K562 (cell line): ENCODE measurements around the gene IL23R. TPM values are rescaled to one million over a fixed set of nuclear protein-coding genes. Genes with fewer than 3 reads are reported as not detected.

Experiments
- ATAC-seq: fragments of 200-7000 bp; cut with Tn5 transposase; 3 replicates; pipeline ENCODE4 v1.9.1; 2020; ENCODE audit warnings: moderate library complexity
- BruUV-seq: library from RNA; stranded (reverse); fragments of 400-500 nt; replicated peaks from 2 replicates; lab custom pipeline; 2021; lab: Mats Ljungman, UMichigan
- CTCF ChIA-PET: fragments of 300-600 bp; formaldehyde crosslinking; extraction: SDS; loops from one replicate; lab custom pipeline; 2021; ENCODE audit warnings: low intra/inter-chr PET ratio; lab: Yijun Ruan, JAX
- POLR2A ChIA-PET: fragments of 300-600, 350-650 bp; sonication (Branson Sonifier 250); formaldehyde crosslinking; extraction: SDS; loops from one replicate; lab custom pipeline; 2021; ENCODE audit warnings: antibody characterized with exemption, inconsistent platforms; lab: Yijun Ruan, JAX
- DNase-seq, 4 experiments: peaks; one replicate each; pipeline versions ENCODE4 v3.0.0 to v3.0.0-alpha.2; 2011 to 2018; ENCODE audit warnings: low spot score in 3 of 4, mixed read lengths in 3 of 4; ENCODE audit errors: extremely low read depth in 1 of 4
- FAIRE-seq: peaks from 2 replicates; lab custom pipeline; 2011; peaks lifted over from hg19 to GRCh38; lab: Jason Lieb, UNC
- H2AFZ ChIP-seq: 2 replicates; pipeline ENCODE4 v1.6.0; 2011; ENCODE audit warnings: low read depth, low read length, control low read depth, inconsistent platforms
- H3K27ac ChIP-seq: fragments of 200-600 bp; 3 replicates; pipeline ENCODE4 v1.8.0; 2011; ENCODE audit warnings: low read depth, mild to moderate bottlenecking, control low read depth, inconsistent platforms, low read length, moderate library complexity, mixed read lengths; ENCODE audit errors: extremely low read depth
- H3K27me3 ChIP-seq, 2 experiments: fragments of 300-600 bp in 1 of 2; 2 replicates in 1 of 2; 3 replicates in 1 of 2; pipeline versions ENCODE4 v1.6.0 to v1.8.0; 2011; ENCODE audit warnings: inconsistent platforms in 2 of 2, low read length in 2 of 2, mild to moderate bottlenecking in 1 of 2, mixed read lengths in 1 of 2, moderate library complexity in 1 of 2; ENCODE audit not compliant: control insufficient read depth in 2 of 2, insufficient read depth in 2 of 2
- H3K36me3 ChIP-seq: fragments of 300-600 bp; 3 replicates; pipeline ENCODE4 v1.8.0; 2011; ENCODE audit warnings: mild to moderate bottlenecking, low read length, inconsistent platforms; ENCODE audit not compliant: control insufficient read depth, insufficient read depth
- H3K4me1 ChIP-seq, 2 experiments: fragments of 200-600 bp in 1 of 2; replicated peaks in 1 of 2; 2 replicates in 1 of 2; 3 replicates in 1 of 2; pipeline versions ENCODE4 v1.5.1 to v1.8.0; 2011; ENCODE audit warnings: inconsistent platforms in 2 of 2, low read length in 2 of 2, mild to moderate bottlenecking in 1 of 2, mixed read lengths in 1 of 2, moderate library complexity in 1 of 2; ENCODE audit not compliant: control insufficient read depth in 2 of 2, insufficient read depth in 2 of 2
- H3K4me2 ChIP-seq: 2 replicates; pipeline ENCODE4 v1.6.1; 2011; ENCODE audit warnings: low read length, control low read depth, inconsistent platforms, mixed read lengths; ENCODE audit not compliant: insufficient read depth
- H3K4me3 ChIP-seq: fragments of 200-600 bp; sonication (generic), shearing (Covaris generic); 2 replicates; pipeline ENCODE4 v1.5.1; 2016; ENCODE audit warnings: control low read depth, inconsistent platforms
- H3K79me2 ChIP-seq: fragments of 200-600 bp; 3 replicates; pipeline ENCODE4 v1.8.0; 2011; ENCODE audit warnings: low read length, inconsistent platforms; ENCODE audit not compliant: control insufficient read depth, insufficient read depth
- H3K9ac ChIP-seq, 2 experiments: 2 replicates each; pipeline versions ENCODE4 v1.6.0 to v1.6.1; 2011; ENCODE audit warnings: low read depth in 2 of 2, low read length in 2 of 2, control low read depth in 1 of 2, inconsistent platforms in 1 of 2, mild to moderate bottlenecking in 1 of 2, mixed read lengths in 1 of 2; ENCODE audit not compliant: insufficient read depth in 1 of 2
- H3K9me1 ChIP-seq: one replicate; pipeline ENCODE4 v1.6.0; 2011; ENCODE audit warnings: inconsistent platforms, mild to moderate bottlenecking, low read length, moderate library complexity; ENCODE audit not compliant: control insufficient read depth, insufficient read depth
- H3K9me3 ChIP-seq: replicated peaks from 2 replicates; pipeline ENCODE4 v1.5.1; 2011; ENCODE audit warnings: low read depth, low read length, inconsistent platforms; ENCODE audit not compliant: control insufficient read depth, insufficient read depth
- H4K20me1 ChIP-seq: replicated peaks from 2 replicates; pipeline ENCODE4 v1.6.1; 2011; ENCODE audit warnings: low read length, inconsistent platforms, mixed read lengths; ENCODE audit not compliant: control insufficient read depth, insufficient read depth
- MAFF ChIP-seq: IDR thresholded peaks from 2 replicates; pipeline ENCODE4 v1.6.1; 2012; ENCODE audit warnings: low read length, improper control_type of control experiment
- MYC ChIP-seq, 2 experiments: fragments of 250-450 bp in 1 of 2; sonication (Bioruptor Pico) in 1 of 2; IDR thresholded peaks; 2 replicates each; pipeline versions ENCODE4 v1.5.1 to v1.6.1; 2012 to 2021; ENCODE audit warnings: low read depth in 2 of 2, borderline replicate concordance in 1 of 2, improper control_type of control experiment in 1 of 2, low read length in 1 of 2, mild to moderate bottlenecking in 1 of 2, moderate library complexity in 1 of 2
- PKNOX1 ChIP-seq: fragments of 450-650 bp; IDR thresholded peaks from 2 replicates; pipeline ENCODE4 v1.6.1; 2016
- THAP12 ChIP-seq: fragments of 250-450 bp; sonication (Bioruptor Pico); IDR thresholded peaks from 2 replicates; pipeline ENCODE4 v1.9.0; 2021; ENCODE audit warnings: mild to moderate bottlenecking, inconsistent platforms
- ZBTB8A ChIP-seq: fragments of 450-650 bp; IDR thresholded peaks from 2 replicates; pipeline ENCODE4 v1.6.1; 2018; ENCODE audit warnings: mild to moderate bottlenecking, moderate library complexity; ENCODE audit not compliant: partially characterized antibody
- ZC3H11A ChIP-seq: IDR thresholded peaks from 2 replicates; pipeline ENCODE4 v1.6.1; 2012; ENCODE audit warnings: low read depth, low read length, improper control_type of control experiment
- WGBS: fragments of 100-300 bp; shearing (Covaris generic); methylation state at CpG from one replicate; pipeline ENCODE4 v1.1.6; 2016; ENCODE audit warnings: low coverage, mixed read lengths; ENCODE audit not compliant: insufficient coverage; ENCODE audit errors: missing lambda C conversion rate; 5-methylcytosine and 5-hydroxymethylcytosine counted together
- in situ Hi-C: fragments of 300-500 bp; cut with MboI; formaldehyde crosslinking; loops from 4 replicates; pipeline ENCODE4 v1.15.0; 2018; ENCODE audit warnings: inconsistent platforms, mixed read lengths
- intact Hi-C: fragments of 100-400 bp; cut with micrococcal nuclease; formaldehyde crosslinking; loops from 2 replicates; pipeline ENCODE4 v1.14.2; 2022
- polyA plus RNA-seq, 8 experiments: library from polyadenylated mRNA; depleted of rRNA in 4 of 8; stranded (reverse) in 5 of 8; unstranded in 3 of 8; fragments of >200 nt; fragmentation: Nextera tagmentation in 2 of 8; fragmentation: Illumina TruSeq in 1 of 8; extraction: Ambion mirVana in 2 of 8; extraction: Trizol in 1 of 8; gene quantifications; 2 replicates each; pipeline versions ENCODE4 v1.2.1 to v1.2.3, GENCODE V29; 2011 to 2014; ENCODE audit warnings: inconsistent platforms in 1 of 8, missing spikeins in 1 of 8
- total RNA-seq, 7 experiments: library from RNA; depleted of rRNA in 6 of 7; stranded (reverse); fragments of >200 nt in 6 of 7; fragmentation: Illumina TruSeq in 2 of 7; extraction: Trizol in 2 of 7; gene quantifications; 2 replicates each; pipeline versions ENCODE4 v1.2.1 to v1.2.3, GENCODE V29; 2011 to 2021; ENCODE audit warnings: low replicate concordance in 1 of 7

Gene IL23R
- total and polyA plus RNA-seq, 9 of the 15 experiments (the other 6 are each of a cell fraction or from before 2014, with no cell fraction given) = 4.4 to 52.7 (median 22.8) TPM

- TF ChIP-seq THAP12 (no peak), MYC (IDR thresholded peaks at IDR 0.05; ENCODE audit: low read depth, low read length) (no peak), MYC (CRISPR knock-in tag; IDR thresholded peaks at IDR 0.05; ENCODE audit: borderline replicate concordance, low read depth) (no peak), ZBTB8A (peak; percentile 5), MAFF (no peak)
Observed at GRCh38 chr1:67192902-67193301, 26.6 kb downstream of the IL23R start (continued).

GRCh38 chr1:67193704-67194103 is 27.4 kb downstream of the IL23R start:
- Histone ChIP-seq H3K36me3 (no peaks in the 10 kb centered on the region), H3K79me2 (no peaks in the 10 kb centered on the region), H4K20me1 (no peaks in the 10 kb centered on the region), H3K4me2 (no peak overlapping the region), H3K9me3 (no peaks in the 10 kb centered on the region), H3K4me1 (peaks cover 16 to 39% of the 10 kb centered on the region in 2 experiments), H3K27ac (no peak overlapping the region), H3K9ac (no peak overlapping the region), H3K4me3 (no peak overlapping the region), H3K27me3 (no peaks in the 10 kb centered on the region), H2AFZ (no peak overlapping the region), H3K9me1 (no peaks in the 10 kb centered on the region)
- ChIA-PET CTCF (no interaction called here), POLR2A (interaction anchor here (0.5 kb wide), 1 partner anchor 126 kb away, joined by 3 read pairs; no protein-coding TSS in a partner anchor)
- FAIRE-seq = peak; percentile 80
- 0 out of 3 replicates have a peak, but pooled peaks have one; percentile 12 for ATAC-seq
- intact Hi-C loops = loop anchor here (2.0 kb wide), 1 partner anchor 17 kb away; no protein-coding TSS in a partner anchor
- DNase-seq = peak in 1 of 4 experiments; percentile 55
- 0% methylated on average over 3 of the region's 3 CpGs for WGBS
- in situ Hi-C loops = no loop called here
- no peak for TF ChIP-seq ZC3H11A
- peak; percentile 60 for TF ChIP-seq PKNOX1
- no TSS peak for BruUV-seq
